WI38 (cell line): ENCODE data around the gene WNT4.

Source experiments
- H3K4me3 ChIP-seq: 2 replicates; pipeline ENCODE4 v1.5.1; 2011; ENCODE audit warnings: low read depth, mild to moderate bottlenecking, control low read depth, low read length
- CTCF ChIP-seq: IDR thresholded peaks from 2 replicates; pipeline ENCODE4 v1.5.1; 2012; ENCODE audit warnings: low read depth, mild to moderate bottlenecking, control low read depth, low read length

Gene WNT4

DNA sequence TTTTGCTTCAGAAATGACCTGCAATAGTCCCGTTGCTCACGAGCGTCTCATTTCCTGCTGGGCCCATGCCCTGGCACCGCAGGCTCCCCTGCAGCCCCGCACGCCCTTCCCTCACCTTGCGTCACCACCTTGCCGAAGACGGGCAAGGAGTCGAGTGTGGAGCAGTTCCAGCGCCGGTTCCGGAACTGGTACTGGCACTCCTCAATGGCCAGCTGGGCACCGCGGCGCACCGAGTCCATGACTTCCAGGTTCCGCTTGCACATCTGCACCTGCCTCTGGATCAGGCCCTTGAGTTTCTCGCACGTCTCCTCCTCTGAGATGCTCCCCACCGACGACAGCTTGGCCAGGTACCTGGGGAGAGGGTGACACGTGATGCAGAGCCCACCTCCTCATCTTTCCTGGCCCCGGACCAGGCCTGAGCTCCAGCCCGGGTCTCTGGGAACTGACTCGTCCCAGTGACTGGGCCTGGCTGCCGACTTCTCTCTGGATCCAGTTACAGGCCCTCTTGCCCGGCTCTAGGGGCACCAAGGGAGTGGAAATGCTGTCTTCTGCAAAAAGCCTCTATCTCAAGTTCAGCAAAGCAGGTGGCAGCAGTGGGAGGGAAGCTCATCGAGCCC, 13.3 kb downstream of the WNT4 start:
- TF ChIP-seq CTCF = no peak
- no peak overlapping the region for H3K4me3 ChIP-seq

DNA sequence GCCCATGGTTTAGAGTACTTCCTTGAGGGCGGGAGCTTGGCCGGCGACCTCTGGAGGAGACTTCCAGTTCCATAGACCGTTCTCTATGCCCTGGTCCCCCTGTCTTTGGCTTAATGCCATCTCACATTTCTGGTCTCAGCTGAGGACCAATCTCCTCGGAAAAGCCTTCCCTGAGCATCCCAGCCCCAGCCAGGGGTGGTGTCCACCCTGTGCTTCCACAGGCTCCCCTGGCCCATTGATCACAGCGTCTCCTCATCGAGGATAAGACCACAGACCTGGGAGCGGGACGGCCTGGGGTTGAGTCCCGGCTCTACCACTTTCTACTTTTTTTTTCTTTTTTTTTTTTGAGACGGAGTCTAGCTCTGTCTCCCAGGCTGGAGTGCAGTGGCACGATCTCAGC, 14.5 kb downstream of the WNT4 start:
- H3K4me3 ChIP-seq = no peak overlapping the region
- TF ChIP-seq CTCF = no peak

DNA sequence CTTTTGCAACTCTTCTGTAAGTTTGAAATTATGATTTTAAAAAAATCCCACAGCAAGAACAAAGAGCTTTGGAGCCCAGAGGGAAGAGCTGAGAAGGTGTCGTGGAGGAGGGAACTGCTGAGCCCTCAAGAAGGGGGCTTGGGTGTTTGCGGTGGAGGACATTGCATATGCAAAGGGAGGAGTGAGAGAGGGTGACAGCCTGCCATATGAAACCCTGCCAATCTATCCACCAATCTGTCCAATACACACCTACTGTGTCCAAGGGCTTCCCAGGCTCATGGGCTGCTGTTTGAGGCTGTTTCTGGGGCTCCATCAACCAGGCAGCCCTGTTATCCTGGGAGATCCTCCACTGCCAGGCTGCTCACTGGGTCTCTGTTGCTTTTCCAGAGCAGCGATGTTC, 15.2 kb downstream of the WNT4 start:
- no peak for TF ChIP-seq CTCF
- H3K4me3 ChIP-seq = no peak overlapping the region

- H3K4me3 ChIP-seq = no peak overlapping the region
- TF ChIP-seq CTCF = no peak
Measured at GRCh38 chr1:22127248-22127647, 15.6 kb downstream of the WNT4 start.

DNA sequence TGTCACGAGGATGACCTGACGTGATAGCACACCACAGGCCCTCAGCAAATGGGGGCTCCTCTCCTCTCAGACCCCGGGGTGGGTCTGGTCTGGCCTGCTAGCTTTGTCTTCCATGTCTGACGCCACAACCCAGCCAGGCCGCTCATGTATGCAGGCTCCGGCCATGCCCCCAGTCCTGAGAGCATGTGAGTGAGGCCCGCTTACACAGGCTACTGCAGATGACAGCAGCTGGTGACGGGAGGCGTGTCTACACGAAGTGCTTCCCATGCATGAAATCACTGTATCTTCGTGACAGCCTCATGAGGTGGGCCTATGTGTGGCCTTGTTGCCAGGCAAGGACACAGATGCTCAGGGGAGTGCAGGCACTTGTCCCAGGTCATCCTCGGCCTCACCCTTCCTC, 16.4 kb downstream of the WNT4 start:
- no peak overlapping the region for H3K4me3 ChIP-seq
- no peak for TF ChIP-seq CTCF

DNA sequence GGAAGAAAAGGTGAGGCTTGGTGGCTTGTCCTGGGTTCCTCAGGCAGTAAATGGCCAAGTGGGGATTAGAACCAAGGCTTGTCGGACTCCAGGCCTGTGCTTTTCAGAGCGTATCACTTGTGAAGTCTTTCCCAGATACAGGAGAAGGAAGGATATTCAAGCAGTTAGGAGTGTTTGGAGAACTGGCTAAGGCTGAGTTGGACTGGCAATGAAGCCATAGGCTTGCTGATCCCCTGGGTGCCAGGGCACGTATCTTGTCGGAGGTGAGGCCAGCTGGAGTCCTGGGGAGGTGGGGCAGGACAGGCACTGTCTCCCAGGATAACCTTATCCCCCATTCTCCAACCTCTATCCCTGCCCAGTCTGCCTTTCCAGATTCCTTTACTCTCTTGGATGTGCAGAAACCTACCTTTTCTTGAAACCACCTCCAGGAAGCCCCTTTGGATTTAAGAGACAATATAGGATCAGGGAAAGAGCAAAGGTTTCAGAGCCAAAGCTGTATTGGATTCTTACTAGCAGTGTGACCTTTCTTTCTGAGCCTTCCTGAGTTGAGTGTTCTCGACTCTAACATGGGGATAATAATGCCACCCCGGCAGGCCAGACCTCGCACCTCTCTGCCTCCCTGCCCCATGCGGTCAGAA, 18.2 kb downstream of the WNT4 start:
- no peak for TF ChIP-seq CTCF
- no peak overlapping the region for H3K4me3 ChIP-seq

GRCh38 chr1:22123901-22124404, 18.9 kb downstream of the WNT4 start:
- H3K4me3 ChIP-seq = no peak overlapping the region
- TF ChIP-seq CTCF = no peak
